Measurements from ENCODE around the gene TBC1D3E.
"Not testable (repeated sequence)": the region's sequence is repeated elsewhere in the genome, so short reads cannot be mapped to it uniquely, and the experiment has no call there.

The TBC1D3E gene

GRCh38 chr17:38127651-38128050 lies at the start of gene TBC1D3E:
TBC1D3E (plus strand) TSS chr17:38127951; CDS start chr17:38129496, 1,545 bp downstream.
- not testable (repeated sequence) for DNase-seq

- DNase-seq = not testable (repeated sequence)
Observed at GRCh38 chr17:38087344-38087743, 40.4 kb upstream of the TBC1D3E start.

GRCh38 chr17:38088120-38088519 lies 39.6 kb upstream of the TBC1D3E start:
- DNase-seq = not testable (repeated sequence)

- not testable (repeated sequence) for DNase-seq
Observed at GRCh38 chr17:38094059-38094694, 33.6 kb upstream of the TBC1D3E start.

- not testable (repeated sequence) for DNase-seq
Observed at GRCh38 chr17:38099262-38099661, 28.5 kb upstream of the TBC1D3E start.

GRCh38 chr17:38119829-38120228 lies 7.9 kb upstream of the TBC1D3E start:
- not testable (repeated sequence) for DNase-seq

GRCh38 chr17:38134860-38135259 lies 7.1 kb downstream of the TBC1D3E start:
- not testable (repeated sequence) for DNase-seq

Measured in T1000 (cell line).